ENCODE results near the gene HINT3. TPM values are rescaled to one million over a fixed set of nuclear protein-coding genes. Genes with fewer than 3 reads are reported as not detected.
"Not testable (repeated sequence)": the region's sequence is repeated elsewhere in the genome, so short reads cannot be mapped to it uniquely, and the experiment has no call there.

HINT3 gene
- total RNA-seq, 1 donor from 2014 or later = 9.1 TPM

GRCh38 chr6:125939026-125939425 lies 17.5 kb upstream of the HINT3 start:
- ATAC-seq (no peak), DNase-seq (ENCODE audit: low spot score) (no peak)

- no peak for ATAC-seq
- DNase-seq (ENCODE audit: low spot score) = no peak
Measured at GRCh38 chr6:125939791-125940190, 16.8 kb upstream of the HINT3 start.

- no peak for DNase-seq (ENCODE audit: low spot score)
- ATAC-seq = no peak
Measured at GRCh38 chr6:125940247-125941041, 16.1 kb upstream of the HINT3 start.

GRCh38 chr6:125942672-125943527 lies 13.7 kb upstream of the HINT3 start:
- ATAC-seq (peak; percentile 66), DNase-seq (ENCODE audit: low spot score) (no peak)

GRCh38 chr6:125943528-125944433 lies 12.8 kb upstream of the HINT3 start:
- DNase-seq (ENCODE audit: low spot score) = no peak

GRCh38 chr6:125944434-125944816 lies 12.1 kb upstream of the HINT3 start:
- peak; percentile 85 for DNase-seq (ENCODE audit: low spot score)
- peak; percentile 90 for ATAC-seq

More at GRCh38 chr6:125943528-125944433, 12.8 kb upstream of the HINT3 start:
- ATAC-seq = no peak

- DNase-seq (ENCODE audit: low spot score) (no peak), ATAC-seq (no peak)
Measured at GRCh38 chr6:125944896-125945295, 11.7 kb upstream of the HINT3 start.

DNA sequence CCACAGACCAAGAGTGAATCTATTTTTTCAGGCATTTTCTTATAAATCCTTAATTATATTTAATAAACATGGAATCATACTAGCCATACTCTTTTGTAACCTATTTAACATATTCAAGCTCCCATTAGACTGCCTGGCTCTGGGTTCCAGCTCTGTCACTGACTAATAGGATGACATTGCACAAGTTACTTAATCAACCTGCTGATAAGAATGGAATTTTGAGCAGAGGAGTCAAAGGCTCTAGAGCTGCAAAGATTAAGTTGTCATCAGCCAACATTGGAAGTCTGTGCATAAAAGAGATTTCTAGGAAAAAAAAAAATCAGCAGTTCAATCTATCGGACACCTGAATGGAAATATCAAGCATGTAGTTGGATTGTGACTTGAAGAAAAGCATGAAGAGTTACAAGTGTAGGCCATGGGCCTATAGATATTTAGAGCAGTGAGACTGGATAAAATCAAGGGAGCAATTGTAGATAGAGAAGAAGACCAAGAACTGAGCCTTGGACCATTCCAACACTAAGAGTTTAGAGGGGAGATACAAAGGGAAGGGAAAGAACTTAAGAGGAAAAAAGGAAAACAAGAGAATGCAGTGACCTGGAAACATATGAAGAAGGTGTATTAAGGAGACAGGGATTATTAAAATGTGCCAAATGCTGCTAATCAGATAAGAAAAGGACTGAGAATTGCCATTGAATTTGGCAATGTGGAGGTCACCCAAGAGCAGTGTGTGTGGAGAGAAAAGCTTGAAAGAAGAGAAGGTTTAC lies 11.0 kb upstream of the HINT3 start:
- DNase-seq (ENCODE audit: low spot score) (no peak), ATAC-seq (peak; percentile 41)

GRCh38 chr6:125947615-125948014 lies 9.0 kb upstream of the HINT3 start:
- no peak for DNase-seq (ENCODE audit: low spot score)
- no peak for ATAC-seq

- ATAC-seq (no peak), DNase-seq (ENCODE audit: low spot score) (no peak)
Measured at GRCh38 chr6:125948455-125948854, 8.1 kb upstream of the HINT3 start.

- no peak for ATAC-seq
Measured at GRCh38 chr6:125949069-125949468, 7.5 kb upstream of the HINT3 start.

DNA sequence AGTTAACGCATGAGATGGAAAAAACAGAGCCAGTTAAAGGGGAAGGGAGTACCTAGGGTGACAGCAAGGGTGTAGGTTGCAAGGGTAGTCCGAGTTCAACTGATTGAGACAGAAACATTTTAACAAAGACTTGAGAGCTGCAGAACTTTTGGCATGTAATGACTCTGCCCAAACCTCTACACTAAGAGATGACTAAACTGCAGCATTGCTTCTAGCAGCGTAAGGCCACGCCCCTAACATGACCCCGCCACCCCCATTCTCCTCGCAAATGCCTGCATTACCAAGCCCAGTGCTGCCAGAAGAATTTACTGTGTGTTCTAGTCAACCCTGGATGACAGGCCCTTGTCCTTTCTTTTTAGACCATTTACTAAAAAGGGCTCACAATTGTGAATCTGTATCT lies 6.3 kb upstream of the HINT3 start:
- DNase-seq (ENCODE audit: low spot score) (no peak), ATAC-seq (no peak)

More at GRCh38 chr6:125949069-125949468, 7.5 kb upstream of the HINT3 start:
- no peak for DNase-seq (ENCODE audit: low spot score)

DNA sequence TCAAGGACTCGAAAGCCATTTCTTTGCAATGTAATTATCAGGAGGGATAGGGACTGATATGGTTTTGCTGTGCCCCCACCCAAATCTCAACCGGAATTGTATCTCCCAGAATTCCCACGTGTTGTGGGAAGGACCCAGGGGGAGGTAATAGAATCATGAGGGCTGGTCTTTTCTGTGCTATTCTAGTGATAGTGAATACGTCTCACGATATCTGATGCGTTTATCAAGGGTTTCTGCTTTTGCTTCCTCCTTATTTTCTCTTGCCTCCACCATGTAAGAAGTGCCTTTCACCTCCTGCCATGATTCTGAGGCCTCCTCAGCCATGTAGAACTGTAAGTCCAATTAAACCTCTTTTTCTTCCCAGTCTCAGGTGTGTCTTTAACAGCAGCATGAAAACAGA lies 5.9 kb upstream of the HINT3 start:
- not testable (repeated sequence) for ATAC-seq; DNase-seq (ENCODE audit: low spot score)

DNA sequence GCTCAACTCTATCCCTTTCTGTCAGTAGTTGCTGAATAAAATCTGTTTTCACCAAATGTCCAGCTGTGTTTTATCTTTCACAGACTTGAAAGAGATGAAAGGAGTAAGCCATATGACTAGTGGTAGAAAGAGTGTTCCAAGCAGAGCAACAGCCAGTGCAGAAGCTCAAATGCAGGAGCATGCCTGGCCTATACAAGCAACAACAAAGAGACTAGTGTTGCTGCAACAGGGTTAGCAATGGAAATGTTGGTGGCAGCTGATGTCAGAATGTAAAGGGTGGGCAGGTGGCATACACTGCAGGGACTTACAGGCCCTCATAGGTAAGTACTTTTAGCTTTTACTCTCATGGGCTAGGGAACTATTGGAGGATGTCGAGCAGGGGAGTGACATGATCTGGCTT lies 5.2 kb upstream of the HINT3 start:
- ATAC-seq = no peak

DNA sequence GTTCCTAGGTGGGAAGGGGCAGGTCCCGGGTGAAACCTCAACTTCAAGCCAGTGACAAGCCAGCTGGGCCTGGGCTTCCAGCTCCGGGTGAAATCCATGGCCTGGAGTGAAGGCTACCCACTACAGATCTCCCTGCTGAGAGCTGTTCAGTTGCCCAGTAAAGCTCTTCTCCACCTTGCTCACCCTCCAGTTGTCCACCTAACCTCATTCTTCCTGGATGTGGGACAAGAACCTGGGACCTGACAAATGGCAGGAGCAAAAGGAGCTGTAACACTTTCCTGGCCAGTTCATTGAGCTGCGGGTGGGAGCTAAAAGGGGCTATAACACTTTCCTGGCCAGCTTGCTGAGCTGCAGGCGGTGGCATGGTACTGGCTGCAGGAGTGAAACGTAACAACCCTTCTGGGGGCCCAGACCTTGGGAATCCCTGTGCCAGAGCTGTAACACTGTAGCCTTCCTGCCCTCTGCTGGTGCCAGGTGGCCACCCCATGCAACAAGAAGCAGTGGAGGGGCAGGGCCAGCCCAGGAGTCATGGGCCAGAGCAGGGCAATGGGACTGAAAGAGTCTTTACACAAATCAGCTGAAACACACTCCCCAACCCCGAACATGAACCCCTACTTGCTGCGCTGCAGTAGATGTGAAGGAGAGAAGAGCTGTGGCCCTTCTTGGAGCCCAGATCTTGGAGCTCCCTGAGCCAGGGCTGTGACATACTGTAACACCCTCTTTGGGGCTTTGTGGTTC lies 3.6 kb upstream of the HINT3 start:
- DNase-seq (ENCODE audit: low spot score) (no peak), ATAC-seq (no peak)

More for the DNA sequence above, 5.2 kb upstream of the HINT3 start:
- DNase-seq (ENCODE audit: low spot score) = no peak

DNA sequence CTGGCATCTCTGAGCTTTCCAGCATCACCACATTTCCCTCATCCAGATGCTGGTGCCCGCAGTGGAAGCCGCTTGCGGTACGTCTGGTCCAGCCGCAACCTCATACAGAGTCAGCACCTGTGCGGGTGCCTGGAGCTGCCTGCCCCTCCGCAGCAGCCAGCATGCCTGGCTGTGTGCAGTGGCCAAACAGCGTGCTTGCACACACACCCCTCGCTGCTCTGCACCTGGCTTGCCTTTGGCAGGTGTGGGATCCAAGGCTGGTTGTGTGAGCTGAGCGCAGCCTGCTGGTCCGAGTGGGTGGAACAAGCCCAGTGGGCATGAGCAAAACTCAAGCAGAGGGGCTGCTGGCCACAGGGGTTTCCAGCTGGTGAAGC lies 3.1 kb upstream of the HINT3 start:
- DNase-seq (ENCODE audit: low spot score) (peak; percentile 49), ATAC-seq (peak; percentile 27)

- no peak for ATAC-seq
- no peak for DNase-seq (ENCODE audit: low spot score)
Measured at GRCh38 chr6:125954735-125955339, 1.7 kb upstream of the HINT3 start.

- ATAC-seq (no peak), DNase-seq (ENCODE audit: low spot score) (no peak)
Measured at GRCh38 chr6:125955973-125956372, 597 bp upstream of the HINT3 start.

GRCh38 chr6:125957391-125957693 lies 772 bp downstream of the HINT3 start:
- no peak for ATAC-seq

More at GRCh38 chr6:125957391-125957693, 772 bp downstream of the HINT3 start:
- DNase-seq (ENCODE audit: low spot score) = no peak
